C1 segment of cervical spinal cord (tissue), 14 donors: Measurements from ENCODE around the gene HSF5.

ENCODE experiments used
- DNase-seq, 14 donors: peaks; one replicate each; lab custom pipeline; 2025; lab: John Stamatoyannopoulos, UW

Gene HSF5, protein sequence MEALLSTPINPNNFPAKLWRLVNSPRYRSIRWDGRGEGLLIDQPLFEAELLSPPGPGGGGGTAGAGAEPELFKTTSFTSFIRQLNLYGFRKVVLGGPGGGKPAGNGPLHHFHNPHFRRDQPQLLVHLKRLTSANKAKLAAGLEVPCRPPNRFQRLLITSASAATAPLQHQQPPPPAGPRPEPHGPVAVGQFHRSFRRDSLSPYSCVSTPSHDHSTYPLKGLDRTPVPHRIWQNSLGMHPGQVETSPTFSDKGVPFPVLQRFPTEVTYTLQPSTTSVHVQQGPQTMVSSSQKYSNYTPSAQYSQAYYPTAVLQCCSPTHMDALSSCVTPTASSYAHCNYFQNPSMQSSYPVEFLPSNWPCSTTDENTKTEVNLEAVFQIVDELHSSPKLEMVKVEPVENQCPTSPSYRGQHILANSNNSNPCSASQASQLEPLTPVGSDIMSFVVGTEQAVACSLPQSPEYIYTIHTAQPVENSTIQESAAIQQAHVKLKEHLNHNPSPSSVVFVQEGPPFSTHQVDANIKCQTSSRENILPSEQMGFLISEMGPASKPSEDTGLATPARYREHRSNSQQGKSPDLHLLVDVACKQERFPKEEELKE

DNA sequence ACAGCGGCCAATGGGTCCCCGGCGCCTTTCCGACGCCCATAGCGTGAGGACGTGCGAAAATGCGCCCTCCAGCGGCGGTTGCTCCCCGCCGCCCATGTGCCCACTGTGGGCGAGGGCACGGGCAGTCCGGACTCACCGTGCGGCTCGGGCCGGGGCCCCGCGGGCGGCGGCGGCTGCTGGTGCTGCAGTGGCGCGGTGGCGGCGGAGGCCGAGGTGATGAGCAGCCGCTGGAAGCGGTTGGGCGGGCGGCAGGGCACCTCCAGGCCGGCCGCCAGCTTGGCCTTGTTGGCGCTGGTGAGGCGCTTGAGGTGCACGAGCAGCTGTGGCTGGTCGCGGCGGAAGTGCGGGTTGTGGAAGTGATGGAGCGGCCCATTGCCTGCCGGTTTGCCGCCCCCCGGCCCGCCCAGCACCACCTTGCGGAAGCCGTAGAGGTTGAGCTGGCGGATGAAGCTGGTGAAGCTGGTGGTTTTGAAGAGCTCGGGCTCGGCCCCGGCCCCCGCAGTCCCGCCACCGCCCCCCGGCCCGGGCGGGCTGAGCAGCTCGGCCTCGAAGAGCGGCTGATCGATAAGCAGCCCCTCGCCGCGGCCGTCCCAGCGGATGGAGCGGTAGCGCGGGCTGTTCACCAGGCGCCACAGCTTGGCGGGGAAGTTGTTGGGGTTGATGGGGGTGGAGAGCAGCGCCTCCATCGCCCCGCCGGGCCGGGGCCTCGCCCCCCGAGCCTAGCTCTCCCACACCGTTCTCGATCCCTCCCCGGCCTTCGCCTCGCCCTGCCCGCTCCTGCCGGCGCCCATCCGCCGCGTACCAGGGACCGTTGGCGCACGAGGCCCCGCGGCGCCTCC is at the start of gene HSF5:
TSS of gene HSF5 (minus strand) at position 820 of the 839 bp plus-strand sequence. CDS start at position 686, 134 bp downstream.
- no peak for DNase-seq

DNA sequence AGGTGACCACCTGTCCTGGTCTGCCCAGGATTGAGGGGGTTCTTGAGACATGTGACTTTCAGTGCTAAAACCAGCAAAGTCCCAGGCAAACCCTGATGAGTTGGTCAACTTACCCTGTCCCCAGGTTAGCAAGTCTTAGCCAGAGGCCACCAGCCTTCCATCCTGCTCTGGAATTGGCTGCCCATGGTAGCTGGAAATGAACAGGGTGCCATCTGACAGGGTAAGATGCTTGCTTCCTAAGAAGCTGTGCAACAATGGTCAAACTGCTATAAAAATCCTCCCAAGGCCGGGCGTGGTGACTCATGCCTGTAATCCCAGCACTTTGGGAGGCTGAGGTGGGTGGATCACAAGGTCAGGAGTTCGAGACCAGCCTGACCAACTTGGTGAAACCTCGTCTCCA is 49.1 kb upstream of the HSF5 start:
- DNase-seq, result no peak

DNA sequence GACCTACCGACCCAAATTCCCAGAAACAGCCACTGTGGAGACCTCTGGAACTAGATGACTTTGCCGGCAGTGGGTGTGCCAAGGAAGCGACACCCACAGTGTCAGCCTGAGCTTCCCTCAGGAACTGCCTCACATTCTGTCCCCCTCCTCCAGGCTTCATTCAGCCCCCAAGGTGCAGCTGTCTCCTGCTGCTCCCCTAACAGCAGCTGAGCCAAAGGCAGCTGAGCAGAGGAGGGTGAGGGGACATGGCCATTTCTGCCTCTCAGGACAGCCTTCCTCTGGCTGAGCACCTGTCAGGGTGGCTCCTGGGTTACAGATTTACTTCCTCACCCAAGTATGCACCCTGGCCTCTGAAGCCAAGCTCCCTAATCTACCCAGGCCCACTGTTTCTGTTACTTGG is 48.3 kb upstream of the HSF5 start:
- no peak for DNase-seq

DNA sequence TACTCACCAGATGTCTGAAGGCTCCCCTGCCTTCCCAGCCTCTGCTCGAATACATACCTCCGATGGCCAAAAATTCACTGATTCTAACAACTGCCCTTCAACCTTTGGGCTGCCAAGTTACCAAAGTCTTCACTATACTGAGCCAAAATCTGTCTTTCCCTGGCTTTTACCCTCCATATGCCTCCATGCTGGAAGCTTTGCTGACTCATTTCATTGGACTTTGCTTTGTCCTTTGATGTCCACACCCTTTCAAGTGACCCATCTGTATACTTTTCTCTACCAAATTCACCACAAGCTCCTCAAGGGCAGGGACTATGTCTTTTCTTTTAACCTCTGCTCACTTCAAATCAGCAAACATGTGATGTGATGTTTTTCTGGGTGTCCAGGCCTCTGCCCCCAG is 47.2 kb upstream of the HSF5 start:
- DNase-seq, result no peak

DNA sequence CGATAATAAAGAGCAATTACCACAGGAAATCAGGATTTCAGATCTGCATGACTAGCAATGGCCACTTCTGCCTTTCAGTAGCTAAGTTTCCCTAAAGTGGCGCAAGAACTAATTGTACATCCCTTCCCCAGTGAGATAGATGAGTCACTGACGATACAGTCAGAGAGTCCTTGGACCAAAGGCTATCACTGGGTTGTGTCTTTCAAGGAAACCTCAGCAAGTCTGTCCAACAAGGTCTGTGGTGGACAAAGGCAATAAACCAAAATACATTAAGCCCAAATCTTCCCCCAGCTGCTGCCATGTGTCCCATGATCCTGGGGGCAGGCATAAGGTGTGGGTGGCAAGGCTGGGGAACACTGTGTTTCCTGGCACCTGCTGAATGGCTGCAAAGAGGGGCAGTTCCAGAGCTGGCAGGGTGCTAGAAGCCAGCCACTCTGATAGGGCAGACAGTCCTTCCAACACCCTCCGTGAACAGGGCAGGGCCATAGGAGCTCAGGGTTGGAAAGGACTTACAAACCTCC is 46.8 kb upstream of the HSF5 start:
- DNase-seq, result peak in 1 of 14 donors; percentile 17

DNA sequence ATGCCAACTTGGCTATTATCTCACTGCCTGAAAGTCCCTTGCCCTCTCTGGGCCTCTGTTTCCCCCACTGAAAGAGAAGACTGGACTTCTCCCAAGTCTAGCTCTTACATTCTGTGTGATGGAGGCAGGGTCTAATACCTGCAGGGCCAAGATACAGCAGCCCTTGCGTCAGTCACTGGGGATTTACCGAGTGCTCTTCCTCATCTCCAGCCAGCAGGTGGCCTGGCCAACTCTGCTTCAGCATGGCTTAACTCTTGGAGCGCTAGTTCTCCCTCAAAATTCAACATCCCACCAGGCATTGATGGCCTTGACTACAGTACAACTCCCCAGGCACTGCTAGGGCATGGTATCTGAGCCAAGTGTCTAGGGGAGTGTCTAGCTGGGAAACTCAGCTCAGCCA is 46.1 kb upstream of the HSF5 start:
- no peak for DNase-seq

DNA sequence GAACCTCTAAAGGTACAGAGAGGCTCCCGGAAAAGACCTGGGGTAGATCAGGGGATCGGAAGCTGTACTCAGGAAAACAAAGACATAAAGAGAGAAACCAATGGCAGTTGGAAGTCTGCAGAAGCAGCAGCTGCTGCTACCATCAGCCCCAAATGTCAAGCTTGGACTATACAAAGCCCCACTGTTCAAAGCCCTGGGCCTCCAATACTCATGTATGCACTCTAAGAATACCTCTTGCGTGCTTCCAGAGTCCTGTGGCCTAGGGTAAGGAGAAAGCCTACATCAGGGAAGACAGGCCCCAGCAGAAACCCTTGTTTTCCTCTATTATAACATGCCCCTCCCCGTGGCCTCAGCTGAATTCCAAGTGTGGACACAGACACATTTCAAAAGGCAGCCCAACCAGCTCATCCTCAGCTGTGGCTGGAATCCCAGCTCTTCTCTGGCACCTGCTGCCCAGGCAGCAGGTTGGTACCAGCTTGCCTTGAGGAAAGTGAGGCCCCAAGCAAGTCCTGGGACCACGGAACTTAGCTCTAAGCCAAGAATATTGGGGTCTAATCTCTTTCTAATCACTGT is 45.5 kb upstream of the HSF5 start:
- peak in 7 of 14 donors; percentile 22 to 48 (median 32) for DNase-seq

DNA sequence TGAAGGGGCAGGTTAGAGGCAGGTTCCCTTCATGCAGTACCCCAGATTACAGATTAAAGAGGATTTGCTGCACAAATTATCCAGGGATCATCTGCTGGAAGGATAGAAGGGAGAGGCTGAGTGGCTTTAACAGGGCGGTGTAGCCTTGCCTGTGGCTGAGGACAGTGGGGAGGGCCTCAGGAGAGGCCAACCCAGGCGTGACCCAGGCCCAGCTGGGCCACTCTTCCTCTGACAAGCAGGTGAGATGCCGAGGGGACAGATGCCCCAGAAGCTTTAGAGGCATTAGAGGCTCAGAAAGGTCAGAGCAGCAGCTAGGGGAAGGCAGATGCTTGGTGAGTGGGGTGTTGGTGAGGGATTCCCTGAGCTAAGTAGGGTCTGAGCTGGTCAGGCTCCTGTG is 44.3 kb upstream of the HSF5 start:
- DNase-seq, result peak in 2 of 14 donors; percentile 47 to 48

DNA sequence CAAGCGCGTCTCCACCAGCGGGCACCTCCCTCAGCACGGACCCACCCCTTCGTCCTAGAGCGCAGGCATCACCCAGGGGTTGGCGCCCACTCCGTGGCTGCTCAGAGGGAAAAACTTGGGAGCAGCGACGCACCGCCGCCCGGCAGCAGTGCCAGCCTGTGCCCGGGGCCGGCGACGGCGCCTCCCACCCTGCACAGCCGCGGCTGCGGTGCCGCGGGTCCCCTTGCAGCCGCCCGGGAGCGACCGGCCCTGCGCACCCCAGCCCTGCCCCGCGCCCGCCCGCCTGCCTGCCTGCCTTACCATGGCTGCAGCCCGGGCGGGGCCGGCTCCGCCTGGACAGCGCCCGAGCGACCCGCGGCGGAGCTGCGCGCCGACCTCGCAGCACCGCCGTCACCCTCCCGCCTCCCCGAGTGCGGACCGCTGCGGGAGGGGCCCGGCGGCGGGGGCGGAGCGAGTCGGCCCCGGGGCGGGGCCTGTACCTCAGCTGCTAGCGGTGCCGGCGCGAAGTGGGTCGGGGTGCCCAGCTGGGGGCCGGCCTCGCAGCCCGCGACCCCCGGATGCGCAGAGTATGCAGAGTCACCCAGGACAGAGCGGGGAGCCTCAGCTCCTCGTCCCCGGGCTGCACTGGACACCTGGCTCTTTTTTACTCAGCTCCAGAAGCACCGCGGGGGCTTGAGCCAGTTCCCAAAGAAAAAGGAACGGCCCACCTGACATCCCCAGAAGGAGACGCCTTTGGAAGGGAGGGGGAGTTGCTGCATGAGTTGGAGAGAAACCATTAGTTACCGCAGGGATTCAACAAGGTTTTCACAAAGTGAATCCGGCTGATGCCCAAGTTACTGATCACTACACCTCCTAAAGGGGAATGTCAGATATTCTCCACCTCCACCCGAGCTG is 43.7 kb upstream of the HSF5 start:
- DNase-seq, result peak in 11 of 14 donors; percentile 32 to 81 (median 56)

DNA sequence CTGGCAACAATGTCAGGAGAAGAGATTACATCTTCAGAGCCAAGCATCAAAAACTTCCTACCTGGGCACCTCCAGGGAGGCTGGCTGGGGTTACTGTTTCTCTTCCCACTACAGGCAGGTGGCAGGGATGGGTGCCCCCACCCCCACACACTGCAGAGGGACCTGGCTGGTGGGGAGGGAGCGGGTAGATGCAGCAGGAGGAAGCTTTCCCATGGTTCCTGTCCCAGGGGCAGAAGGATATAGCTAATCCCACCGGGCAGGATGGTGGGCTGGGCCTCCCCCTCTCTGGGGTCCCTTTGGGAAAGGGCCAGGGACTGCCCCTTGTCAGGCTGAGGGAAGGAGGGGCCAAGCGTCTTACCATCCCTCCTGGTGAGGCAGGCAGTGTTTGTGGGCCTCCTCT is 42.9 kb upstream of the HSF5 start:
- DNase-seq, result peak in 7 of 14 donors; percentile 12 to 59 (median 47)

DNA sequence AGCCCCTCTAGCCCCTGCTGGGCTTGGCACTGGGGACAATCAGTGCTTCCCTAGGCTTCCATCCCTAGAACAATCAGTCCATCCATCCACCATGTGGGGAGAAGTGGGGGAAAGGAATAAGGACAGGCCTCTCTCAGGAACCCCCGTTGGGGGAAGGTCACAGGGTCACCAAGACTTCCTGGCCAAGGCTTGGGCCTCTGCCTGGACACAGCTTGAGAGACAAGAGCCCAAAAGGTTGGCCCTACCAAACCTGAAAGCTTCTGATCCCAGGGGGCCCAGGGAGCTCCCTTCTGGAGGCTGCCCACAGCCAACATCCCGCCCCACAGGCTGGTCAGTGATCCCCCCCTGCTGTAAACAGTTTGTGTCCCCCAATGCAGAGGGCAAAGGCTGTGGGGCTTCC is 42.4 kb upstream of the HSF5 start:
- DNase-seq, result peak in 4 of 14 donors; percentile 13 to 66 (median 50)

DNA sequence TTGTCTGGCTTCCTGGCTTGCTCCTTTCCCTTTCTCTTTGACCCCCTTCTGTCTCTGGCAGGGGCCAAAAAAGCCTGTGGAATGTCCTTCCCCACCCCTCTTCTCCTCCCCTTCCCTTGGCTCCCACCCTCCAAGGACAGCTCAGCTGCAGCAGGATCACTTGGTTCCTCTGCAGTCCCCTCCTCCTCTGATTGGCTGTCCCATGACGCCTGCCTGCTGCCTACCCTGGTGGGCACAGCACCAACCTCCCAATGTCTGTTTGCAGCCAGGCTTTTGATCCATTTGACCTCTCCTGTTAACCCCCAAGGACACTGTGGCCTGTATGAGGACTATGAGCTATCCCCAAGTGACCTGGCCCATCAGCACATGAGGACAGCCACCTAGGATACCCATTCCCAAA is 41.1 kb upstream of the HSF5 start:
- DNase-seq, result peak in 10 of 14 donors; percentile 23 to 69 (median 52)

DNA sequence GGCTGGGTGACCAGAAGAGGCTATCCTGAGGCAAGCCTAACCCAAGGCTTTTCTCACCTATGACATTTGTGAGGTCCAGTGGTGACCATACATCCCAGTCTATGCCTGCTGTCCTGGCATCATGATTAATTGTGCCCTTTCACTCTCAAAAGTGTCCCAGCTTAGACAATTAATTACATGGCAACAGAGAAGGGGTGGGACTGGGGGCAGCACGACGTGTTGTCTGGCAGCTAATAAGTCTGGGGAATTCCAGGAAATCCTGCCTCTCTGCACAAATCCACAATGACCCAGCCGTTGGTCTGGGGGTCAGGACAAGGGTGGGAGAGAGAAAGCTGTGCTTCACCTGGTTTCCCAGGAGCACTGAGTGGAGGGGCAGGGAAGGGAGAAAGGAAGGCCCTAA is 40.2 kb upstream of the HSF5 start:
- DNase-seq, result peak in 2 of 14 donors; percentile 30 to 52

DNA sequence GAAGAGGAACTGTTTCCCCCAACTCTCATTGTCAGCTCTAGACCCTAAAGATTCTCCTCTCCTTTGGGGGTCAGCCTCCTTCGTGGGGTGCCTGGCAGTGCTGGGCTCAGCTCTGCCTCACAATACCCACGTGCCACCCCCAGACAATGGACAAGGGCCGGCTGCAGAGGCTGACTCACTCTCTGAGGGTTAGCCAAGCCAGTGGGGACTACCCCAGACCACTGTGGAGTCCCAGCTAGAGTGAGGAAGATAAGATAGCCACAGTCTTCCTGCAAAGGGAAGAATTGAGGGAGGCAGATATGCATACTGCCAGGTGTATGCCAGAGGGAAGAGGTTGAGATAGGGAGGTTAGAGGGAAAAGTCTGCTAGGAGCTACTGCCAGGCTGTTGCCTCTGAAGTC is 39.7 kb upstream of the HSF5 start:
- DNase-seq, result peak in 12 of 14 donors; percentile 34 to 90 (median 81)

DNA sequence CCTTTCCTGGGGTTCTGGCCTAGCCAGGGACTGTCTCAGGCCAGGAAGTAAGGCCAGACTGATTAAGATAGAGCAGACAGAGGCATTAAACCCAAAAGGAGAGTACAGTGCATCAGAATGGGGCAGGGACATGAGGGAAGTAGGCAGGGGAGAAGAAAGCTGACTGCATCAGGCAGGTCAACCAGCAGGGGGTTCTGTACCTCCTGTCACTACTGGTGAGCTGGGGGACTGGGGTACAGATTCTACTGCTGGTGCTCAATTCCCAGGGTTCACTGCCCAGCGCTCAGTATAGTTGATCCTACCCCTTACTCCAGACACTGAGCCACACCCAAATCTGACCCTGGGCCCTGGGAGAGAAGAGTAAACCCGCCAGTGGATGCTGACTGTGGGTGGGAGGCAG is 39.1 kb upstream of the HSF5 start:
- DNase-seq, result peak in 5 of 14 donors; percentile 21 to 65 (median 46)

DNA sequence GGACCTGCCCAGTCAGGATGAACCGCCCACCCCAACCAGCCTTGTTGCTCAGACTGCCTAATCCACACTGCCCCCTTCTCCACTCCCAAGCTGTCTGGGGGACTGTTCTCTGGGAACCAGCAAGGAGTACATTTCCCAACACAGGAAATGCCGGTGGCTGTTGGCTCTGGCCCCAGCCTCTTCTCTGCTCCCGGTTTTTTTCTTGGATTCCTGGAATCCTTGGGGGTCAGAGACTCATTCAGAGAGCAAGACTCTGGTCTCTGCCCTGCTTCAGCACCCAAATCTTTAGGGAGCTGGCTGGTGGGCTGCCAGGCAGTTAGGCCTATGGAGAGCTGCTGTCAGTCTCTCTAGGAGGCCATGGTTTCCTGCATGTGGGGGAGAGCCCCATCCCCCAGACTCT is 37.0 kb upstream of the HSF5 start:
- no peak for DNase-seq

DNA sequence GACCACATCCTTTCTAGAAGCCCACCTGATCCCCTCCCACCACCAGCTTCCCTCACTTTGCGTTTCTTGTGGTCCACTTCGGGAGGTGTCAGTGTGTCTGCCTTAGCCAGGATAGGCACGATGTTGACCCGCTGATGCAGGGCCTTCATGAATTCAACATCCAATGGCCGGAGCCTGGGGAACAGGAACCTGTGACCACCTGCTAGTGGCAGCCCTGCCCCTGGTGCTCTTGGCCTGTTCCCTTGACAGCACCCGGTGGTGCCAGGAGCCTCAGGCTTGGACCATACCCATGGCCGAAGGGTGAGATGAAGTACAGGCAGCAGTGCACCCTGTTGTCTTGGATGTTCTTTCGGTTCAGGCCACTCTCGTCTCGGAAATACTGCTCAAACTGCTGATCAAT is 33.5 kb upstream of the HSF5 start:
- no peak for DNase-seq

DNA sequence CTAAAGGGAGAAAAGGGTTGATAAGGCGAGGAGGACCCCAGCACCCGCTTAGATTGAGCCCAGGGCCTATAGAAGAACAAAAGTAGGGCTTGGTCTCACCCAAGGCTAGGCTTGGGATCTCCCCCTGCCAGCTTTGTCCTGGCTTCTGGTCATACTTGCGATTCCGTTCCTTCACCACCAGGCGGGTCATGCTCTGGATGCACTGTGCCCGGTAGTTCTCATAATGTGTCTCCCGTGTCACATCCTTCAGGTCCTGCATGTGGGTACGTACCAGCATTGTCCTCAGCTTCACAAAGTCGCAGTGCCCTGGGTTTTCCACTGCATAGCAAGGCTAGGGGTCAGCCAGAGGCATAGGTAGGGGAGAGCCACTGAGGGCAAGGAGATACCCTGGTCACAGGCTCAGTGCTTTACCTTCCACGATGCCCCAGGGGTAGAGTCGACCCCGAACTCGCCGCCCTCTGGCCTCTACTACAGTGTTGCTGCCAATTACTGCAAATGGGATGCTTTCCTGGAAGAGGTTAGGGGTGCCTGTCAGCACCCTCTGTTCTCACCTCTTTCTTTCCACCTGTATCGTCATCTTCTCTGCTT is 32.7 kb upstream of the HSF5 start:
- no peak for DNase-seq

DNA sequence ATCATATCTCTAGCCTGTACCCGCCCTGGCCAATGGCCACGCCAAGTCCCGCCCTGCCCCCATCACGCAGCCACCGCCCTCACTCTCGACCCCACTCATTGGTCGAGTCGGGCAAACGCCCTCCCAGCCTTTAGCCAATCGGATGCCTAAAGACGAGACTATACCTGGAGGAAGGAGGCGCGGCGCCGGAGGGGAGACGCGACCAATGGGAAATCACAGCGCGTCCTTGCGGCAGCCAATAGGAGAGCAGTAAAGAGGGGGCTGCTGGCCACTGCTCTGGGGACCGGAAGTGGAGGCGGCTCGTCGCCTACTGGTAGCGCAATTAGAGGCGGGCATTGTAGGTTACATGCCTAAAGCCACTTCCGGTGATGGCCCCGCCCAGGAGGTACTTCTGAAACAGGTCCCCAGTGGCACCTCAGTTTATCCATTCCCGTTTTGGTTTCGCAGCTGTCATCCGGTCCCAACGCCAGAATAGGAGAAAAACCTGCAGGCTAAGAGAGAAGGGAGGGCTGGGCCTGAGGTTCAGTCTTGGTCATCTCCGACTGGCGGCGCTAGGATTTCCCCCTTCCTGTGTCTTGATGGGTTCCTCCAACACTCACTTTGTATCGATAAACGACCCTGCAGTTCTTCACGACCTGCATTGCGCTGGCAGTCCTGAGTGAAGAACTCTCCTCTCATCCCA is 29.9 kb upstream of the HSF5 start:
- DNase-seq, result peak; percentile 98 to 100 (median 100)
